ENCODE measurements around the gene WNT1. TPM values are rescaled to one million over a fixed set of nuclear protein-coding genes. Genes with fewer than 3 reads are reported as not detected.
A peak's percentile ranks its signal among the peaks of the same experiment; 100 is the strongest.

WNT1 gene
- total and polyA plus RNA-seq, 2 donors (not counting 1 experiment from before 2014, with no cell fraction given) = not detected

- no peaks in the 10 kb centered on the region for H3K9me3 ChIP-seq (ENCODE audit: control insufficient read depth, insufficient read depth, low read depth, low read length)
- H3K79me2 ChIP-seq (ENCODE audit: control insufficient read depth, insufficient read depth, low read length) = peaks cover 20% of the 10 kb centered on the region
- H3K9ac ChIP-seq (ENCODE audit: insufficient read depth, low read length) = peak overlapping the region; percentile 95
- no peaks in the 10 kb centered on the region for H4K20me1 ChIP-seq (ENCODE audit: control insufficient read depth, extremely low read depth, insufficient read depth, low read length)
- peak overlapping the region; percentile 96 for H3K27ac ChIP-seq (ENCODE audit: insufficient read depth, low read length)
- DNase-seq (ENCODE audit: low read depth in 2 of 2) = peak in 1 of 2 donors; percentile 62
- TF ChIP-seq CTCF (conservative IDR thresholded peaks at IDR 0.05 in 1 of 2, IDR thresholded peaks at IDR 0.05 in 1 of 2; ENCODE audit: low read depth in 1 of 2, low read length in 2 of 2) (no peak), EZH2 (IDR thresholded peaks at IDR 0.05; ENCODE audit: low read length, missing control alignments) (no peak)
- H3K4me3 ChIP-seq (replicated peaks in 1 of 4; ENCODE audit: control extremely low read depth in 1 of 4, insufficient read depth in 1 of 4, low read depth in 3 of 4, low read length in 4 of 4) = peak overlapping the region; percentile 81 to 90 (median 85)
- H3K27me3 ChIP-seq (ENCODE audit: control insufficient read depth, insufficient read depth, low read length) = no peaks in the 10 kb centered on the region
- H3K4me1 ChIP-seq (ENCODE audit: control insufficient read depth, extremely low read depth, insufficient read depth, low read length) = no peaks in the 10 kb centered on the region
- peaks cover 6% of the 10 kb centered on the region for H3K36me3 ChIP-seq (ENCODE audit: control insufficient read depth, insufficient read depth, low read length)
- H3K4me2 ChIP-seq (ENCODE audit: extremely low read depth, insufficient read depth, low read length) = peak overlapping the region; percentile 78
- H2AFZ ChIP-seq (ENCODE audit: low read length) = no peak overlapping the region
Measured at GRCh38 chr12:49017891-49018260, 39.8 kb downstream of the WNT1 start.

GRCh38 chr12:49018261-49019119, 40.4 kb downstream of the WNT1 start, which contains the start of gene PRKAG1:
TSS of gene PRKAG1 (minus strand) at chr12:49018776. CDS start at chr12:49018740, 36 bp downstream.
- H3K4me1 ChIP-seq (ENCODE audit: control insufficient read depth, extremely low read depth, insufficient read depth, low read length) = no peaks in the 10 kb centered on the region
- peak within 1 kb of the TSS; percentile 95 for H3K9ac ChIP-seq (ENCODE audit: insufficient read depth, low read length)
- peak within 1 kb of the TSS; percentile 88 for H3K4me2 ChIP-seq (ENCODE audit: extremely low read depth, insufficient read depth, low read length)
- DNase-seq (ENCODE audit: low read depth in 2 of 2) = peak; percentile 96 to 97
- H3K79me2 ChIP-seq (ENCODE audit: control insufficient read depth, insufficient read depth, low read length) = peaks cover 20% of the 10 kb centered on the region
- no peaks in the 10 kb centered on the region for H3K27me3 ChIP-seq (ENCODE audit: control insufficient read depth, insufficient read depth, low read length)
- TF ChIP-seq EZH2 (IDR thresholded peaks at IDR 0.05; ENCODE audit: low read length, missing control alignments) (no peak), CTCF (conservative IDR thresholded peaks at IDR 0.05 in 1 of 2, IDR thresholded peaks at IDR 0.05 in 1 of 2; ENCODE audit: low read depth in 1 of 2, low read length in 2 of 2) (peak; percentile 44 to 51)
- H3K36me3 ChIP-seq (ENCODE audit: control insufficient read depth, insufficient read depth, low read length) = peaks cover 9% of the 10 kb centered on the region
- no peaks in the 10 kb centered on the region for H4K20me1 ChIP-seq (ENCODE audit: control insufficient read depth, extremely low read depth, insufficient read depth, low read length)
- H3K27ac ChIP-seq (ENCODE audit: insufficient read depth, low read length) = peak within 1 kb of the TSS; percentile 96
- peak within 1 kb of the TSS; percentile 42 for H2AFZ ChIP-seq (ENCODE audit: low read length)
- no peaks in the 10 kb centered on the region for H3K9me3 ChIP-seq (ENCODE audit: control insufficient read depth, insufficient read depth, low read depth, low read length)
- H3K4me3 ChIP-seq (replicated peaks in 1 of 4; ENCODE audit: control extremely low read depth in 1 of 4, insufficient read depth in 1 of 4, low read depth in 3 of 4, low read length in 4 of 4) = peak within 1 kb of the TSS; percentile 81 to 92 (median 86)

GRCh38 chr12:49019120-49019430, 41.0 kb downstream of the WNT1 start:
- TF ChIP-seq CTCF (conservative IDR thresholded peaks at IDR 0.05 in 1 of 2, IDR thresholded peaks at IDR 0.05 in 1 of 2; ENCODE audit: low read depth in 1 of 2, low read length in 2 of 2) (no peak), EZH2 (IDR thresholded peaks at IDR 0.05; ENCODE audit: low read length, missing control alignments) (no peak)
- H3K9me3 ChIP-seq (ENCODE audit: control insufficient read depth, insufficient read depth, low read depth, low read length) = no peaks in the 10 kb centered on the region
- no peaks in the 10 kb centered on the region for H4K20me1 ChIP-seq (ENCODE audit: control insufficient read depth, extremely low read depth, insufficient read depth, low read length)
- H3K4me1 ChIP-seq (ENCODE audit: control insufficient read depth, extremely low read depth, insufficient read depth, low read length) = no peaks in the 10 kb centered on the region
- H2AFZ ChIP-seq (ENCODE audit: low read length) = no peak overlapping the region
- H3K27ac ChIP-seq (ENCODE audit: insufficient read depth, low read length) = peak overlapping the region; percentile 96
- H3K36me3 ChIP-seq (ENCODE audit: control insufficient read depth, insufficient read depth, low read length) = peaks cover 9% of the 10 kb centered on the region
- peak overlapping the region; percentile 88 for H3K4me2 ChIP-seq (ENCODE audit: extremely low read depth, insufficient read depth, low read length)
- peaks cover 20% of the 10 kb centered on the region for H3K79me2 ChIP-seq (ENCODE audit: control insufficient read depth, insufficient read depth, low read length)
- no peaks in the 10 kb centered on the region for H3K27me3 ChIP-seq (ENCODE audit: control insufficient read depth, insufficient read depth, low read length)
- peak overlapping the region; percentile 50 to 92 (median 82) for H3K4me3 ChIP-seq (replicated peaks in 1 of 4; ENCODE audit: control extremely low read depth in 1 of 4, insufficient read depth in 1 of 4, low read depth in 3 of 4, low read length in 4 of 4)
- no peak for DNase-seq (ENCODE audit: low read depth in 2 of 2)
- peak overlapping the region; percentile 80 for H3K9ac ChIP-seq (ENCODE audit: insufficient read depth, low read length)

All from fibroblast of lung (primary cell).